A673 (cell line): ENCODE data around the gene PID1.

Experiments
- CTCF ChIP-seq: fragments of 300-800, 200-600 bp; sonication (generic); conservative IDR thresholded peaks from 2 replicates; pipeline ENCODE4 v1.5.1; 2017; ENCODE audit warnings: low read depth, mild to moderate bottlenecking, antibody characterized with exemption, low read length, moderate library complexity, mixed read lengths
- EZH2 ChIP-seq: fragments of 200-600 bp; sonication (generic); IDR thresholded peaks from 2 replicates; pipeline ENCODE4 v1.6.1; 2017; ENCODE audit warnings: borderline replicate concordance, low read depth, mild to moderate bottlenecking, mixed read lengths, antibody characterized with exemption, low read length; ENCODE audit not compliant: poor library complexity, severe bottlenecking

DNA sequence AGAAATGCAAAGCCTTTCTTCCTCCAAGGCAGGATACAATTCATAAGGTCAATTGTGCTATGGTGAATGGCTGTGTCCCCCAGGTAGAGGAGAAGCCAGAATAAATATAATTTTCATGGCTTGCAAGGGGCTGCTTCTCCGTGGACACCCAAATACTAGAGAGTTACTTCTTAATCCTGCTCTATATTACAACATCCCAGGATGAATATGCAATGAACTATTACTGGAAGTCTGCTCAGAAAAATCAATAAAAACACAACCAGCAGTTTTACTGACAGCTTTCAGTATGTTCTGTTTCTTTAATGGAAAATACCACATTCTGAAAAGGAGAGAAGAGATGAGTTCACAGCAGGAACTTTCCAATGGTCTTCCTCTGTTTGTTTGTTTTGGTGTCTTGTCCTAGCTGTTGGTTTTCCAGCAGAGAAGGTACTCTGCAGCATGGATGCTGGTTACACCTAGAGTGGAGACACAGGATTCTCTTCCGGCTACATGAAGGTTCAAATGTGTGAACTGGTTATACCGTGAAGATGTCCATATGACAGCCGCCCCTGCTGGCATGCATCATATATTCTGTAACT lies 213.0 kb downstream of the PID1 start:
- no peak for TF ChIP-seq CTCF
- no peak for TF ChIP-seq EZH2
